DMS79 (cell line): ENCODE measurements around the gene N4BP3.
A peak's percentile ranks its signal among the peaks of the same experiment; 100 is the strongest.

Experiments used
- DNase-seq: peaks from one replicate; lab custom pipeline; 2025; lab: John Stamatoyannopoulos, UW

N4BP3 gene

DNA sequence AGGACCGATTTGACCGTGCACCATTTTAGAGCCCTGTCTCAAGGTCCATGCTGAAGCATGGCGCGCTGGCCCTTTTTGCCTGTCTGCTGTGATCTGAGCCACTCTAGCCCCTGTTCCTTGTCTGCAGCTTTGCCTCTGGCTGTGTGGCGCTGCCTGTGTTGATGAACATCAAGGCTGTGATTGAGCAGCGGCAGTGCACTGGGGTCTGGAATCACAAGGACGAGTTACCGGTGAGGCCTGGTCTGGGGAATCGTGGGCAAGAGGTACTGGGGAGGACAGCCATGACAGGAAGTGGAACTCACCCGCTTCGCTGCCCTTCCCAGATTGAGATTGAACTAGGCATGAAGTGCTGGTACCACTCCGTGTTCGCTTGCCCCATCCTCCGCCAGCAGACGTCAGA, 34.1 kb downstream of the N4BP3 start:
- no peak for DNase-seq

DNA sequence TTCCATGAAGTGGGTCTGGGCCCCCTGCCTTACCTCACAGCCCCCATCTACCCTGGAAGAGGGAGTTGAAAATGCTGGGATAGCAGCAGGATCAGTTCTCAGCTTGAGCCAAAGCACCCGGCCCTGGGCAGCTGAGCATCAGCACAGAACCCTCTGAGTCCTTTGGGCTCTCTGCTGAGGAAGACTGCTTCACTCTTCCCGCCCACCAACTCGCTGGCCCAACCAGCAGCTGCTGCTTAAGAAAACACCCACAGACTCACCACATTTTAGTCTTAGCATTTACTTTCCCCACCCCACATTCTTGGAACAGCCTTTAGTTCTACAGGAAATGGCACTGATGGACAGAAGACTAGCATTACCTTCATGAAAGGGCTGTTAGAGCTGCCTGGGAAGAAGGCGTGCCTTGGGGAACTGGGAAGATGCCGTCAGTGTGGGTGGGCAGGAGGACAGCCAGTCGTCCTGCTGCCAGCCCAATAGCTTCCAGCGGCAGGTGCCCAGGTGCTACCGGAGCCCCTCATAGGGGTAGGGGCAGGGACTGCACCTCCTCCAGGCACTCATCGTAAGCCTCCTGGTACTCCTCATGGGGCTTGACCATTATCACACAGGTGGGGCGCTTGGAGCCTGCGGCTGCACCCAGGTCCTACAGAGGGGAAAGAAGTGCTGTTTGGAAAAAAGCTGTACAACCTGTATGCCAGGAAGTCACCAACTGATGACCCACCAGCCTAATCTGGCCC, 36.0 kb downstream of the N4BP3 start:
- no peak for DNase-seq

DNA sequence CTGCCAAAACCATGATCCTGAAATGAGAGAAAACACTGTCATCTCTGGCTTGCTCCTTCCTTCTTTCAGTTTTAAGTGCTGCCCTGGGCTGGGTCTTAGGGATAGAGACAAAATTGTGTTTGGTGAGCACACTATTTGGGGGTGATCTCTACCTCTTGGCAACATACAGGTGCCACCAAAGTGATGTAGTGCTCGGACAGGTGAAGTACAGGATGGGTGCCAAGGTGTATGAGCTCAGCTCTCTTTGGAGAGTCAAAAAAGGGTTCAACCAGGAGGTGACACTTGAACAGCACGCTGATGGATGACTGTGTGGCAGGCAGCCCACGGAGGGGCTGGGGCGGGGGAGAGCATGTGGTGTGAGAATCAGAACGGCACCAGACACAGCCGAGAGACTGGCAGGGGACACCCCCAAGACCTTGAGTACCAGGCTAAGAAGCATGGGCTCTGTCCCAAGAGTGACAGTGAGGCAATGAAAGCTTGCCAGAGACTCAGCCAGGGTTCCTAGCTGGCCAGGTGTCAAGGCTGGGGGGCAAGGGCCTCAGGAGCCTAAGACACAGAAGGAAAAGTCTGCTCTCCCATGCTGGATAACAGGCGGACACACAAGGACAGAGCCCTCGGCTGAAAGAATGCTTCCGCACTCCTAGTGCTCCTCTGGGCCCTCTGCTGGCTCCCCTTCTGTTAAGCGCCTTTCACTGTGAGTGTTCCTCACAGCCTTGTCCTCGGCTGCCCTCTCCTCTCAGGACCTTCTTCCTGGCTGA, 37.8 kb downstream of the N4BP3 start:
- no peak for DNase-seq

DNA sequence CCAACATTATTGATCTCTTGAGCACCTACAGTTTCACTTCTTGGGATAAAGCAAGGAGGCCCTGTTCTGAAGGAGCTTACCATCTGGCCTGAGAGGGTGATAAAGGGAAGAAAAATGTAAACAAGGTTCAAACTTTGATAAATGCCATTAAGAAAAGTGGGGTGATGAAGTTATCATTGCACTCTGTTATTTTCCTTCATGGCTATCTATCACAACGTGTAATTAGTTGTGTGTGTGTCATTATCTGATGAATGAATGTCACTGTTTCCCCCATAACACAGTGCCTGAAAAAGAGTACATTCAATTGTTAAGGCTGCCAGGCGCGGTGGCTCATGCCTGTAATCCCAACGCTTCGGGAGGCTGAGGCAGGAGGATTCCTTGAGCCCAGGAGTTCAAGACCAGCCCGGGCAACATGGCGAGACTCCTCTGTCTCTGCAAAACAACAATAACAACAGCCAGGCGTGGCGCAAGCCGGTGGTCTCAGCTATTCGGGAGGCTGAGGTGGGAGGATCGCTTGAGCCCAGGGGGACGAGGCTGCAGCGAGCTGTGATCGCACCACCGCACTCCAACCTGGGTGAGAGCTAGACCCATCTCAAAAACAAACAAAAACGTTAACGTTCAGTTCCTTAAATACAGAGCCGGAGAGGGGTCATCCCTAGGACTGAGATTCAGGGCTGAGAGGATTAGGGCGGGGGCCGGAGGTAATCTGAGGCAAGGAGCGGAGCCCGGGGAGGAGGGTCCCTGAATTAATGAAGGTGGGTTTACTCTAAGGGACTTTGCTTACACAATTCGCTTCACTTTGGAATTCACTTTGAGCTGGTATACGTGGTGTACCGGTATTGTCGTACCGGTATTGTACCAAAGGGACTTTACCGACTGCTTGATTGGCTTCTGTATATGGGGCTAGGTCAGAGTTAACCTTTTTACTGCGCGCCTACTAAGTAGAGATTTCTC, 39.4 kb downstream of the N4BP3 start:
- no peak for DNase-seq

DNA sequence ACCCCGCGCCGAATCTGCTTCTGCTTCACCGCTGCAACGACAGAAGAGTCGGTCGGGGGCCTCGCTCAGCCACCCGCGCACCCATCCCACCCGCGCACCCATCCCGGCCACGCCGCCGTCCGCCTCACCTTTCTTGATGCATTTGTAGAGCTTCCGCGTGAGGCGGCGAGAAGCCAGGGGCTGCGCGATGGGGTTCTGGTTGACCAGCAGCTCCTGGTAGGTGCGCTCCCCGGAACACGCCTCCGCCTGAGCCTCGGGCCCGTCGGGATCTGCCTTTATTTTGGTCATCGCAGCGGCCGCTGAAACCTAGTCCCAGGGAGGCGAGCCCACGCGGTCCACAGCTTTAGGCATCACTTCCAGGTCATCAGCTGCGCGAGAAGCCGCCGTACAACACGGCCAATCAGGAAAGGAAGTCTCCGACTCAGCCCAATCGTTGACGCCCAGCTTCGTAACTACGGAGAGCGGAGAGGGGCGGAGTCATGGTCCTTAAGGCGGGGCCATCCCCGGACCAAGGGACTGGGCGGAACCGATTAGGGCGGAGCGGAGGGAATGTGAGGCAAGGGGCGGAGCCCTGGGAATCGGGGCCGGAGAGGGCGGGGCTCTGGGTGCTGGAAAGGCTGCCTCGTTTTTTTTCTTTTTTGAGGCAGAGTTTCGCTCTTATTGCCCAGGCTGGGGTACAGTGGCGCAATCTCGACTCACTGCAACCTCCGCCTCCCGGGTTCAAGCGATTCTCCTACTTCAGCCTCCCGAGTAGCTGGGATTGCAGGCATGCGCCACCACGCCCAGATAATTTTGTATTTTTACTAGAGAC, 40.4 kb downstream of the N4BP3 start, which contains the start of gene NHP2:
Gene NHP2, minus strand, starts transcription at position 356 of the 811 bp plus-strand sequence. Its CDS starts 68 bp downstream, at position 288.
- DNase-seq: peak; percentile 77

DNA sequence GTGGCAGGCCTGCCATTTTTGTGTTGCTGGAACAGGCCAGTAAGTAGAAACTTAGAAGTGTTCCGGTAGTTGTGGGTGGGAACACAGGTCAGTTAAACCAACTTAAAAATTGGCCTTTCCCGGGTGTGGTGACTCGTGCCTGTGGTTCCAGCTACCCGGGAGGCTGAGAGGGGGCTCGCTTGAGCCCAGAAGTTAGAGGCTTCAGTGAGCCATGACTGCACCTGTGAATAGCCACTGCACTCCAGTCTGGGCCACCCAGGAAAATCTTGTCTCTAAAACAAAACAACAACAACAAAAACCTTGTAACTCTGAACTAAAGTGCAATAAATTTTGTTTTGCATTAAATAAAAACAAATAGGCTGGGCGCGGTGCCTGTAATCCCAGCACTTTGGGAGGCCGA, 41.7 kb downstream of the N4BP3 start:
- DNase-seq: no peak

DNA sequence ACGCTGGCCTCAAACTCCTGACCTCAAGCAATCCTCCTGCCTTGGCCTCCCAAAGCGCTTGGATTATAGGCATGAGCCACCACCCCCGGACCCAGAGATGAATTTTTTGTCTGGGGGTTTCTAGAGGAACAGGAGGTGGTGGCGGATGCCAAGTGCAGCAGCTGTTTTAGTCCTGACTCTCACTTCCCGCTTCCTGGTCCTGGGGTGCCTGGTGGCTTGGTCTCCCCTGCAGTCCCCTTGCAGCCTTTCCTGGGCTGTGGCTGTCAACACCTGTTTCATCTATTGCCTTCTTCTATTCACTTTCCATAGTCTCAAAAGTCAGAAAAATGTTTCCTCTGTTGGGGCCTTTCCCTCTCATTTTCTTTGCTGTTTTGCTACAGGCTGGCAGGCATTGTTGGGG, 46.8 kb downstream of the N4BP3 start:
- DNase-seq: no peak

DNA sequence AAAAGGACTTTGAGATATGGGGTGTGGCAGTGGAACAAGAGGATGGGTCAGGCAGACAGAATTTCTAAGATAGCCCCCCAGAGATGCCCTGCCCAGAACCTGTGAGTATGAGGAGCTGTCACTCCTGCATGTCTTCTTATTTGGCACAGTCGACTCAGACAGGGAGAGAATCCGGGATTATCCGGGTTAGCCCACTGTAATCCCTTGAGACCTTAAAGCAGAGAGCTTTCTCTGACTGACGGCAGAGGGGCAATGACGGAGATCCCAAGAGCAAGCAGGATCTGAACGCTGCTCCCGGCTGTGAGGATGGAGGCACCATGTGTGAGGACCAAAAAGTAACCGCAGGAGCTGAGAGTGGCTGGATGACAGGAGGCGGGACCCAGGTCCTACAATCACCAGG, 49.1 kb downstream of the N4BP3 start:
- no peak for DNase-seq

DNA sequence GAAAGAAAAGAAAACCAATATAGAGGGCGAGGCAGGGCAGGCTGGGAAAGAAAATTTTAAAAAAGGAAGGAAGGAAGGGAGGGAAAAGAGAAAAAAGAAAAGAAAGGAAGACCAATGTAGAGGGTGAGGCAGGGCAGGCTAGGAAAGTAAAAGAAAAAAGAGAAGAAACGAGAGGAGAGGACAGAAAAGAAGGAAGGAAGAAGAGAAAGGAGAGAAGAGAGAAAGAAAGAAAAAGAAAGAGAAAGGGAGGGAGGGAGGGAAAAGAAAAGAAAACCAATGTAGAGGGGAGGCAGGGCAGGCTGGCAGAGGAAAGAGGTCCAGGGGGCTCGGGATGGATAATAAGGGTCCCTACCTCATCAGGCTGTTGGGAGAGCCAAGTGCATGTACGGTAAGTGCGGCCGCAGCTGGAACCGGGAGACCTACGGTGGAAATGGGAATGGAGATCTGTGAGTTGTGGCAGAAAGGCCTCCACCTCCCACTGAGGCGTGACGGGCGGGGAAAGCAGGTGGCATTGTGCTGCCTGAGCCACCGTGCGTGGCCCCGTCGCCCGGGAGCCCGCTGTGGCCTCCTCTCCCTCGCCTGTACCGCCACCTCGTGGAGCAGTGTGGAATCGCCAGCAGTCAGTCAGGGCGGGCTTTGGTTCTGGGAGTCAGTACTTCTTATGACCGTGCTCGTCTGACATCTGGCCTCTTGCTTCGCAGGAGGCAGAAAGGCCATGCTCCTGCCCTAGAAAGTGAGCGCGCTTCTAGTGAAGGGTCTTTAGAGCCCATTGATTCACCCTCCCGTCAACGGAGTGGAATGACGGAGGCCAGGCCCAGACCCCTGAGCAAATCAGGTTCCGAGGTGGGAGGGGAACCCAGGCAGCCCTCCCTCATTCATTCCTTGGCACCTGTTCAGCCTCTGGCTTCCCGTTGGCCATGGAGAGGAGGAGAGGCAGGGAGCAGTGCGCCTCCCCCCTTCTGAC, 50.7 kb downstream of the N4BP3 start:
- peak; percentile 74 for DNase-seq

DNA sequence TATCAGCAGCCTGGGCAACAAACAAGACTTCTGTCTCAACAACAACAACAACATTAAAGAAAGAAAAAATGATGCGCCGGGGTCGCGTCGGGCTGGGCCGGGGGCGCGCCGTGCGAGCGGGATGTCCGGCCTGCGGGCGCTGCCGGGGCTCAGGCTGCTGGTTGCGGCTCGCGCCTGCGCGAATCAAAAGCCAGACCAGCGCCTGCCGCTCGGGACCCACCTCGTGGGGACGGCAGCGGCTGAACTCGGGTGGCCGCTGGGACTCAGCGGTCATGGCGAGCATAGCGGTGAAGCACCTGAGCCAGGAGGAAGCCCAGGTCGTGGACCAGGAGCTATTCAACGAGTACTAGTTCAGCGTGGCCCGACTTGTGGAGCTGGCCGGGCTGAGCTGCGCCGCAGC, 52.2 kb downstream of the N4BP3 start:
- no peak for DNase-seq

DNA sequence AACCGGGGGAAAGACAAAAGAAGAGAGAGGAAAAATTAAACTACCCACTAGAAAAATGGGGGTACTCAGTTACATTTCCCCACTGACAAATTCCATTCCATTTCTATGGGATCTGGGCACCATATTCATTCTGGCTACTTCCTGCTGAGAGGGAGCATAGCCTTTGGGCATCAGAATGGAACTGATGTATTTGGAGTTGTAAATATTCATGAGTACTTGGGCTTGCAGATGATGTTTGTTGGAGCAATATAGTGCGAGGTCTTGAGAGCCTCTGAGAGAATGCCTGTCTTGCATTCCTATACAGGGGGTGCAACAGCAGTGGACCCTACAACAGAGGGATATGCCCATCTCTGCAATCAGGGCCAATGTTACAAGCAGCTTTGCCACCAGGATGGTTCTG, 57.1 kb downstream of the N4BP3 start:
- no peak for DNase-seq

DNA sequence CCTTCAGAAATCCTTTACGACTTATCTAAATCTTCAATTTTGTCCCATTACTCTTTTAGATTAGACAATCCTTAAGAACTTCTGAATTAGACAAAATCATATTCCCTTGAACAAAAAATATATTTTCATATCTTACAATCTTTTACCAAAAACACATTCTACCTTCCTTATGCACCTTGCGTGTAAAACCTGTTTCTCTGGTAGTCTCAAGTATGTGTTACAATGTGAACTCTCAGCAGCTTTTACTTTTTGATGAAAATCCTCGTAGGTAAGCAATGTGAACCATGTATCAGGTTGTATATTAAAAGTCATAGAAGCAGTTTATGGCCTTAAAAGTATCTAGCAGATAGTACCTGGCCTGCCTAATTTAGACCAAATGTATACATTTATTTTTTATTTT, 61.1 kb downstream of the N4BP3 start:
- no peak for DNase-seq
